Activated T-cell treated with anti-CD3 and anti-CD28 coated beads, Interleukin-2, amount 50 U/mL, for 1 hour (primary cell): ENCODE results near the gene LHX3.

ENCODE experiments used
- DNase-seq: peaks from one replicate; pipeline ENCODE4 v3.0.0-alpha.2; 2020

Gene LHX3

GRCh38 chr9:136205707-136205992 lies 722 bp upstream of the LHX3 start:
- DNase-seq: no peak

- DNase-seq: no peak
These were observed 653 bp downstream of the LHX3 start for GRCh38 chr9:136204145-136204805.

GRCh38 chr9:136203408-136204144 lies 1.4 kb downstream of the LHX3 start:
- no peak for DNase-seq

GRCh38 chr9:136202454-136203407 lies 2.2 kb downstream of the LHX3 start:
- no peak for DNase-seq

GRCh38 chr9:136201609-136202453 lies 3.1 kb downstream of the LHX3 start:
- DNase-seq: no peak

GRCh38 chr9:136201174-136201573 lies 3.8 kb downstream of the LHX3 start:
- DNase-seq: no peak

GRCh38 chr9:136200424-136200823 lies 4.5 kb downstream of the LHX3 start:
- DNase-seq: no peak

GRCh38 chr9:136199391-136200288 lies 5.3 kb downstream of the LHX3 start:
- DNase-seq: no peak

- DNase-seq: no peak
These were observed 6.3 kb downstream of the LHX3 start for GRCh38 chr9:136198605-136199083.

GRCh38 chr9:136197930-136198604 lies 6.9 kb downstream of the LHX3 start:
- no peak for DNase-seq

GRCh38 chr9:136197084-136197875 lies 7.6 kb downstream of the LHX3 start:
- DNase-seq: no peak

GRCh38 chr9:136196404-136197083 lies 8.4 kb downstream of the LHX3 start:
- DNase-seq: no peak

GRCh38 chr9:136194540-136194939 lies 10.4 kb downstream of the LHX3 start:
- DNase-seq: no peak

GRCh38 chr9:136193891-136194279 lies 11.0 kb downstream of the LHX3 start:
- no peak for DNase-seq

- DNase-seq: no peak
These were observed 11.6 kb downstream of the LHX3 start for GRCh38 chr9:136193127-136193890.

- no peak for DNase-seq
These were observed 12.4 kb downstream of the LHX3 start for GRCh38 chr9:136192289-136193126.

- DNase-seq: no peak
These were observed 13.0 kb downstream of the LHX3 start for GRCh38 chr9:136191960-136192286.
